Placental pericyte (primary cell): ENCODE data around the gene OR7A17. TPM values are rescaled to one million over a fixed set of nuclear protein-coding genes. Genes with fewer than 3 reads are reported as not detected.

Experiments
- small RNA-seq: library from RNA; depleted of rRNA; stranded (forward); fragments of <200 nt; gene quantifications from one replicate; pipeline ENCODE3, GENCODE V24; 2012; ENCODE audit warnings: low replicate concordance
- total RNA-seq: library from RNA; depleted of rRNA; stranded (reverse); fragments of >200 nt; gene quantifications from 2 replicates; pipeline ENCODE4 v1.2.3, GENCODE V29; 2012

OR7A17 gene
- total RNA-seq, result not detected in 2 replicates

DNA sequence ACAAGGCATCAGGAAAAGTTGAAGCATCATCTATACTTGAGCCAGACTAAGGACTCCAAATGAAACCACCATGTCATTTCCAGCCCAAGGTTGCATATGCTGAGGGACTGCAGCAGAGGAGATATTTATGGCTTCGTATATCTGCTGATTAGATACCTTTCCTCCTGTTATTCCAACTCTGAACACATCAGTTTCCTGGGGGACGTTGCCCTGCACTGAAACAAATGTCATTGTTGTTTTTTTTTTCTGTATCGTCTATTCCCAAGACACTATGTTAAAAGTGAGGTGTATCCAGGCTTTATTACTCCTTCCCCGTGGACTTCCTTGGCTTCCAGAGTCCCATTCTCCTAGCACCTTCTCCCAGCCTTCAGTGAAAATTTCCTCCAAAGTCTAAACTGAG is at the start of gene OR7A17:
TSS of gene OR7A17 (minus strand) at position 101 of the 400 bp plus-strand sequence. CDS start 4,777 bp downstream, outside the sequence.

DNA sequence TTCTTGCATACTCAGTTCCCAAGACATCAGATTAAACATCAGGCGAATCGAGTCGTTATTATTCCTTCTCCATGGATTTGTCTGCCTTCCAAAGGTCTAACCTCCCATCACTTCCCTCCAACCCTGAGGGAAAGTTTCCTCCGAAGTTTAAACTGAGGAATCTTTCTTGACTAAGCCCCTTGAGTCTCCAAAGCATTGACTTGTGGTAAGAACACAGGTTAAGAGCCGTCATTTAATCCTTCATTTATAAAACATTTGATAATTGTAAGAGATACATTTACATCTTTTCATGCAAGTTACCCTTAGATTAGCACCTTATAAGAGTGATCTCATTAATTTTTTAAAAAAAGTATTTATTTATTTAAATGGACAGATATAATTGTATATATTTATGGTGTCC is 37.1 kb downstream of the OR7A17 start, which contains the start of gene OR7A10:
TSS of gene OR7A10 (minus strand) at position 101 of the 400 bp plus-strand sequence. CDS start 7,045 bp downstream, outside the sequence.

DNA sequence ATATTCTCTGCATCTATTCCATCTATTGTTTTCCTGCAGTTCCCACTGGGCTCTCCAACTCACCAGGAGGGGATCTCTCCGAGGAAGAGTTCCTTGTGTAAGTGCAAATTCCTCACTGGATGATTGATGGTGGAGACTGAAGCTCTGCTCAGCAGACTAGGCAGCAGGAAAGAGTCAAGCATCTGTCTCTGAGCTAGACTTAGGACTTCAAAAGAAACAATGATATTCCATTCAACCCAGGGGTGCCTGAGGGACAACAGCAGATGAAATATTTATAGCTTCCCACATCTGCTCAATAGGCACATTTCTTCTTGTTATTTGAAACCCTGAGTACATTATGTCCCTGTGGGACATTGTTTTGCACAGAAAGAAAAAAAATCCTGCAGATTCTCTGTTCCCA is 50.9 kb downstream of the OR7A17 start, which contains the start of the genes OR7A5 and OR7C1:
TSS of gene OR7A5 (minus strand) at position 175 of the 400 bp plus-strand sequence. CDS start 6,944 bp downstream, outside the sequence.
TSS of gene OR7C1 (minus strand) at position 175 of the 400 bp plus-strand sequence. CDS start 35,049 bp downstream, outside the sequence.

Small RNAs within 50 kb of the gene (small RNA-seq; reads per million reads assigned to genes)
- not detected for gene OR7A18P

Other genes with a start within 250 kb of the OR7A17 start
- gene ADGRE3, start 211.3 kb downstream of the OR7A17 start, total RNA-seq, result 0.14 TPM in 1 of 2 replicates, not detected in the other
- gene ZNF333, start 196.1 kb downstream of the OR7A17 start, total RNA-seq, result 11.5 and 25.4 TPM in 2 replicates
- gene ADGRE2, start 107.6 kb downstream of the OR7A17 start, total RNA-seq, result 1.3 and 8.7 TPM in 2 replicates
- gene OR7A5, start 50.9 kb downstream of the OR7A17 start, total RNA-seq, result not detected in 2 replicates
- gene OR7C1, start 50.9 kb downstream of the OR7A17 start, total RNA-seq, result not detected in 2 replicates
- not detected in 2 replicates for gene OR7A10, start 37.2 kb downstream of the OR7A17 start, total RNA-seq
- not detected in 2 replicates for gene OR7C2, start 55.4 kb upstream of the OR7A17 start, total RNA-seq
- gene SLC1A6, start 93.7 kb upstream of the OR7A17 start, total RNA-seq, result not detected in 2 replicates
- not detected in 2 replicates for gene CASP14, start 163.3 kb upstream of the OR7A17 start, total RNA-seq
- gene OR1I1, start 196.1 kb upstream of the OR7A17 start, total RNA-seq, result not detected in 2 replicates
- gene SYDE1, start 221.3 kb upstream of the OR7A17 start, total RNA-seq, result 26.5 and 69.6 TPM in 2 replicates